GM19324 (cell line): ENCODE results near the gene CPLX3.
"Not testable (repeated sequence)": the region's sequence is repeated elsewhere in the genome, so short reads cannot be mapped to it uniquely, and the experiment has no call there.

Experiments used
- ATAC-seq: cut with Tn5 transposase; IDR thresholded peaks from one replicate; pipeline ENCODE4 v1.9.1; 2021; ENCODE audit warnings: mild to moderate bottlenecking, moderate library complexity; ENCODE audit not compliant: unreplicated experiment, low FRiP score

Gene CPLX3, protein sequence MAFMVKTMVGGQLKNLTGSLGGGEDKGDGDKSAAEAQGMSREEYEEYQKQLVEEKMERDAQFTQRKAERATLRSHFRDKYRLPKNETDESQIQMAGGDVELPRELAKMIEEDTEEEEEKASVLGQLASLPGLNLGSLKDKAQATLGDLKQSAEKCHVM

GRCh38 chr15:74826364-74826819, at the start of gene CPLX3:
CPLX3 (plus strand) TSS chr15:74826627; CDS start chr15:74826704, 77 bp downstream.
- no peak for ATAC-seq

DNA sequence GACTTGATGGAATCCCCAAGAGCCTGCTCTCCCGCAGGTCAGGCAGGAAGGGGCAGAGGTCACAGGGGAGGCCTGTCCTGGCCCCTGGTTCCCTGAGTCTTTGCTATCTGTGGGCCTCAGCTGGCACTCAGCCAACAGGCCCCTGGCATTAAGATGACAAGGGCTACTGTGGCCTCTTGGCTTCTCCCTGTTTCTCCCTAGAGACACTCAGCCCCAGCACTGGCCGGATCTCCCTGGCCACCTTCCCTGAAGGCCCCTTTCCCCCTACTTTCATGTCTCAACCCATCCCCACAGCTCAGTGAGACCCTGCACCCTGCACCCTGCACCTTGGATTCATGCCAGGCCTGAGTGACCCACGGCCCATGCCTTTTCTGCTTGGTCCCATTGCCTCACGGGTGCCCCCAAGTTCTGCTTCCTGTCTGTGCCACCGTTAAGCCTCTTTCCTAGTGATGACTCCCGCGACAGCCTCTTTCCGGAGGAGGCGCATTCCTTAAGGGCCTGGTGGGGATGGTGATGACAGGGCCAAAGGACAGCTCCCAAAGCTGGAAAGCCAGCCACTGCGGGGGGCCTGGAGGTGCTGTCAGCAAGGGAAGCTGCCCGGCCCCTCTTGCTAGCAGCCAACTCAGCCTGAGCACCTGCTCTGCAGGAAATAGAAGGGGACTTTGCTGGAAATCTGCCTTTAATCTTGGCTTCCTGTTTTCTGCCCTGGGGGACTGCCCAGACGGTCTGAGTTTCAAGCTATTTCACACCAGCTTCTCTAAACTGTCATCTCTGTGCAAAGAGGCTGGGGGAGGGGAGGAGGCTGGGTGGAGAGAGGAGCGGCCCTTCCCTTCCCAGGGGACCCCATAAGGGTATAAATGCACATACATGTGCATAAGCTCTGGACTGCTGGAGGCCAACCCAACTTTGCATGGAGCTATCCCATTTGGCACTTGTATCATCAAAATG, 49.3 kb upstream of the CPLX3 start:
- peak; percentile 31 for ATAC-seq

GRCh38 chr15:74777769-74778598, 48.4 kb upstream of the CPLX3 start:
- no peak for ATAC-seq

DNA sequence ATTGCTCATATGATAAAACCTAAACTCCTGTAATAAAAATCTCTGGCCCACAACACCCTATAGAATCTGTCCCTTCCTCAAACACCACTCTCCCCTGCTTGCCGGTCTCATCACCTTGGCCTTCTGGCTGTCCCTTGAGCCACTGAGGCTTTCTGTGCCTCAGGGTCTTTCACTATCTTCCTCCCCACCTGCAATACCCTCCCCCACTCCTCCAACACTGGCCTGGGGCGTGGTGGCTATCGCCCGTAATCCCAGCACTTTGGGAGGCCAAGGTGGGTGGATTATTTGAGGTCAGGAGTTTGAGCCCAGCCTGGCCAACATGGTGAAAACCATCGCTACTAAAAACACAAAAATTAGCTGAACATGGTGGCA, 47.8 kb upstream of the CPLX3 start:
- no peak for ATAC-seq

DNA sequence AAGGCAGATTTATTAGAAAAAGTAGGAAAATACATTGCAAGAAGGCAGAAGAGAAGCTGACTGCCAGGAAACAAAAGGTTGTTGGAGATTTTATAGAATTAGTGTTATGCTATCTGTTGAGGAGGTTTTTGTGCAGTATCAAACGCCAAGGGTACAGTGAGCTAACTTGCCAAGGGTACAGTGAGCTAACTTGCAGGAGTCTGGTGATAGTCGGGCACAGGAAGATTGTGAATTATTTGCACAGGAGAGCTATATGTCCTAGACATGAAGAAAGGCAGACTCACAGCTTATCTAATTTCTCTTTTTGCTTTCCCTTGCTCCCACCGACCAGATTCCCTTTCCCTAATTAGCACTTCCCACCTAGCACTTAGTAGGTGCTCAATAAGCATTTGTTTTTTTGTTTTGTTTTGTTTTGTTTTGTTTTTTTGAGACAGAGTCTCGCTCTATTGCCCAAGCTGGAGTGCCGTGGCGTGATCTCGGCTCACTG, 47.2 kb upstream of the CPLX3 start:
- ATAC-seq = no peak

GRCh38 chr15:74780523-74781430, 45.6 kb upstream of the CPLX3 start:
- no peak for ATAC-seq

- ATAC-seq = peak; percentile 47
Measured at GRCh38 chr15:74781431-74782258, 44.8 kb upstream of the CPLX3 start, which contains the start of gene CSK. CSK (plus strand) TSS chr15:74782080; CDS start chr15:74798298, 16,218 bp downstream.

DNA sequence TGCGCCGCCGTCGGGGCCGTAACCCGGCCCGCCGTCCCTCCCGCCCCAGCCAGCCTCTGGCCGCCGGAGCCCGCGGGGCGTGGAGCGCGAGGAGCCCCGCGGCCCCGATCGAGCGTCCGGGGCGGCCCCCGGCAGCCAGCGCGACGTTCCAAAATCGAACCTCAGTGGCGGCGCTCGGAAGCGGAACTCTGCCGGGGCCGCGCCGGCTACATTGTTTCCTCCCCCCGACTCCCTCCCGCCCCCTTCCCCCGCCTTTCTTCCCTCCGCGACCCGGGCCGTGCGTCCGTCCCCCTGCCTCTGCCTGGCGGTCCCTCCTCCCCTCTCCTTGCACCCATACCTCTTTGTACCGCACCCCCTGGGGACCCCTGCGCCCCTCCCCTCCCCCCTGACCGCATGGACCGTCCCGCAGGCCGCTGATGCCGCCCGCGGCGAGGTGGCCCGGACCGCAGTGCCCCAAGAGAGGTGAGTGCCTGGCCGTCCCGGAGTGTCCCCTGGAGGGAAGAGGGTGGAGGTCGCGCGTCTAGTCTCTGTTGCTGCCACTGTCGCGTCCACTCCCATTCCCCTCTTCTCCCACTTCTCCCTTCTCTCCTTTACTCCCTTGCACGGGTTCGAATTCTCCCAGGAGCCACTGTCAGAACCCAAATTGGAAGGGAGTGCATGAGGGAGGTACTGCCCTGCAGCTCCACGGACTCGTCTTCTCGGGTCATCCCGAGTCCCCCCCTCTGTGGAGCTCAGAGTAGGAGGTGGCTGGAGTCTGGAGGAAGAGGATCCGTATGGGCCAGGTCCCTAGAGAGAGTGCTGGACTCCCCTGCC, 44.0 kb upstream of the CPLX3 start:
- peak; percentile 21 for ATAC-seq

DNA sequence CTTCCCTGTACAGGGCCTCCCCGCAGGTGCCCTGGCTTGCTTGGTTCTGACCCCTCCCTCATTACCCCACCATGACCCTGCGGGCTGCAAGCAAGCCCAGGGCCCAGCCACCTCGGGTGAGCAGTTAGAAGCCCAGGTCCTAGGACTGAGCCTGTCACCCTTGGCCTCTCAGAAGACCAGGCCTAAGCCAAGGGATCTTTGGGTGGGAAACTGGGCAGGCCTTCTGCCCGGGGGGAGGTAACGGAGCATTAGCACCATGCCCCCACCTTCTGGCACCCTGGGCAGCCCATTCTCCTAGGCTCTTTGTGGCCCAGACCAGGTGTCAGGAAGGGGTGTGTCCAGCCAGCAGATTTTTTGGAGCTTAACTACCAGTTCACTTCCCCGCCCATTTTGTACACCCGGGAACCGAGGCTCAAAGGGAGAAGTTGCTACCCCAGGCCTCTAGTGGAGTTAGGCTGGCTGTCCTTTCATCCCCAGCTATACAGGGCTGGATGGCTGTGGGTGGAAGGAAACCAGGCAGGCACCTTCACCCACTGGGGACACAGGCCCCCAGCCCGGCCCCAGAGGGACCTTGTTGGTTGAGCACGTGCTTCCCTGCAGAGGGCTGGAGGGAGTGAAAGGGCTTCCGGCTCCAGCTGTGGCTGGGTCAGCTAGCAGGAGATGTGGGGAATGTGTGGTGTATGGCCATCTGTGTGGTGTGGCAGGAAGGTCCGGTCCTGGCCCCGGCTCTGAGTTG, 43.2 kb upstream of the CPLX3 start:
- no peak for ATAC-seq

DNA sequence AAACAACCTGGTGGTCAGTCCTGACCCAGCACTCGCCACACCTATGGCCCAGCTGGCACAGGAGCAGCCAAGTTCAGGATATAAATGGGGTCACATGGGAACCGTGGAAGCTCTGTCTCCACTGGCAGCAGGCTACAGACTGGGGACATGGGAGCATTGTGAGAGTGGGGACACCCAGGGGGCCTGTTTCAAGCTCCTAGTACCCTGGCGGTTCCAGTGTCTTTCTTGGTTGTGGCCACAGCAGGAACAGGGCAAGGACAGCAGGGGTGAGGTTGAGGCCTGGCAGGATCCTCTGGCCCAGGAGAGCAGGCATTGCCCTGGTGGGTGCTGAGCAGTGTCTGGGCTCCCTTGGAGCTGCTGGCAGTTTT, 42.6 kb upstream of the CPLX3 start:
- ATAC-seq = no peak

GRCh38 chr15:74784426-74785193, 41.8 kb upstream of the CPLX3 start:
- no peak for ATAC-seq

- no peak for ATAC-seq
Measured at GRCh38 chr15:74785194-74786032, 41.0 kb upstream of the CPLX3 start.

GRCh38 chr15:74786081-74786480, 40.3 kb upstream of the CPLX3 start:
- ATAC-seq = not testable (repeated sequence)

- ATAC-seq = no peak
Measured at GRCh38 chr15:74786551-74787165, 39.8 kb upstream of the CPLX3 start.
